Left lobe of liver (tissue), 2 donors: ENCODE results near the gene C19orf73. TPM values are rescaled to one million over a fixed set of nuclear protein-coding genes. Genes with fewer than 3 reads are reported as not detected.
"Not testable (repeated sequence)": the region's sequence is repeated elsewhere in the genome, so short reads cannot be mapped to it uniquely, and the experiment has no call there.

Experiments used
- ATAC-seq: fragments of 200-7000 bp; cut with Tn5 transposase; one replicate; pipeline ENCODE4 v1.9.1; 2020; ENCODE audit warnings: mild to moderate bottlenecking, moderate library complexity
- DNase-seq: peaks from one replicate; pipeline ENCODE4 v3.0.0-alpha.2; 2020; ENCODE audit warnings: low spot score
- total RNA-seq: library from RNA; stranded (reverse); gene quantifications from one replicate; pipeline ENCODE4 v1.2.1, GENCODE V29; 2021
- donor health status: DM: no; HTN: no; CAD: no; lungs with moderate emphysema.
- donor health status: DM: no; HTN: yes; CAD: no.

Gene C19orf73
- total RNA-seq, 1 donor from 2014 or later = 2.2 TPM

DNA sequence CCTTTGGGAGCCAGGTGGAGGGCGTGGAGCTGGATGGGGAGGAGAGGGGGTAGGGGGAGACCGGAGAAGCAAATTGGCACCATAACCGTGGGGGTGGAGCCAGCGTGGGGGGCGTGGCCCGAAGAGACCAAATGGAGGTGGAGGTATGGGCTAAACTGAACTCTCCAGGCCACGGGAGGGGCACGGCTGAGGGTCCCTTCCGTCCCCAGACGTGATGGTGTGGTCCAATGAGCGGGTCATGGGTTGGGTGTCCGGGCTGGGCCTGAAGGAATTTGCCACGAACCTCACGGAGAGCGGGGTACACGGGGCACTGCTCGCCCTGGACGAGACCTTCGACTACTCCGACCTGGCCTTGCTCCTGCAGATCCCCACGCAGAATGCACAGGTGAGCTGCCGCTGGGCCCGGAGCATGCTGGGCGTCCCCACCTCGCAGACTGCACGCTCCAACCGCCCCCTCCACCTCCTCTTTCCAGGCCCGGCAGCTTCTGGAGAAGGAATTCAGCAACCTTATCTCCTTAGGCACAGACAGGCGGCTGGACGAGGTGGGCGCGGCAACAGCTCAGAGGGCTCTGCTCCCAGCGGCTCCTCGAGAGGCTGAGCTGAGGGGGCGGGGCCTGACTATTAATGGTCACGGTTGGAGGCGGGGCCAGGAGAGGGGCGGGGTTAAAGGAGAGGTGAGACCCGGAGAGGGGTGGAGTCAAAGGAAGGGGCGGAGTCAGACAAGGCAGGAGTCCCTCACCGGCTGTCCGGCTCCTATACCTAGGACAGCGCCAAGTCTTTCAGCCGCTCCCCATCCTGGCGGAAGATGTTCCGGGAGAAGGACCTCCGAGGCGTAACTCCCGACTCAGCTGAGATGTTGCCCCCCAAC lies 30.1 kb upstream of the C19orf73 start:
- DNase-seq (peak; percentile 97), ATAC-seq (peak; percentile 79)

DNA sequence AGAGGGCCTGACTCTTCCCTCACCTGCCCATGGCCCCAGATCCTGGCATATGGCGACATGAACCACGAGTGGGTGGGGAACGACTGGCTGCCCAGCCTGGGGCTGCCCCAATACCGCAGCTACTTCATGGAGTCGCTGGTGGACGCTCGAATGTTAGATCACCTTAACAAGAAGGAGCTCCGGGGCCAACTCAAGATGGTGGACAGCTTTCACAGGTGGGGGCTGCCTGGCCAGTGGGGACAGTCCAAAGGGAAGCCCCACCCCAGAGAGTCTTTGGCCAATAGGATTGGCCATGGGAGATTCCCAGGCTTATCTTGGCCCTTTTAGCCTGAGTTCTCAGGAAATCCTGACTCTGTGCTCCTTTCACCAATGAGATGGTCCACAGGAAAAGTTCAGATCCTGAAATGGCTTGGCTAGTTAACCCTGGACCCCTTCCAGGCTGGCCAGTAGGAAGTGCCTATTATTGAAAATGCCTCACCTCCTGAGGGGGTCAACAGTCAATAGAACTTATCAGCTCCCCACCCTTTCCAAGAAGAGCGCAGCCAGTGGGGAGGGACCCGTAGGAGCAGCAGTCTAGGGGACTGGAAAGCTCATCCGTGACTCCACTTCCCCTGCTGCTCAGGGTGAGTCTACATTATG lies 29.2 kb upstream of the C19orf73 start:
- ATAC-seq = no peak

DNA sequence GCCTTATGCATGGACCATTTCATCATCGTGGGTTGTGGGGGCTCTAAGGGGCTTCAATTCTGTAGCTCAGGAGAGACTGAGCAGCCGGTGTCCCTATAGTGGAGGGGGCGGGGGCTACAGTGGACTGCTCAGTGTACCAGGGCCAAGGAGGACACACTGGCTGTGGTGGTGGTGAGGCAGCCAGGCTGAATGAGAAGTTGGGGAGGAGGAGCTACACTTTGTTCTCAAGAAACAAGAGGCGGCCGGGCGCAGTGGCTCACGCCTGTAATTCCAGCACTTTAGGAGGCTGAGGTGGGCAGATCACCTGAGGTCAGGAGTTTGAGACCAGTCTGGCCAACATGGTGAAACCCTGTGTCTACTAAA lies 27.4 kb upstream of the C19orf73 start:
- ATAC-seq, DNase-seq: not testable (repeated sequence)

More for the DNA sequence above, 29.2 kb upstream of the C19orf73 start:
- no peak for DNase-seq

DNA sequence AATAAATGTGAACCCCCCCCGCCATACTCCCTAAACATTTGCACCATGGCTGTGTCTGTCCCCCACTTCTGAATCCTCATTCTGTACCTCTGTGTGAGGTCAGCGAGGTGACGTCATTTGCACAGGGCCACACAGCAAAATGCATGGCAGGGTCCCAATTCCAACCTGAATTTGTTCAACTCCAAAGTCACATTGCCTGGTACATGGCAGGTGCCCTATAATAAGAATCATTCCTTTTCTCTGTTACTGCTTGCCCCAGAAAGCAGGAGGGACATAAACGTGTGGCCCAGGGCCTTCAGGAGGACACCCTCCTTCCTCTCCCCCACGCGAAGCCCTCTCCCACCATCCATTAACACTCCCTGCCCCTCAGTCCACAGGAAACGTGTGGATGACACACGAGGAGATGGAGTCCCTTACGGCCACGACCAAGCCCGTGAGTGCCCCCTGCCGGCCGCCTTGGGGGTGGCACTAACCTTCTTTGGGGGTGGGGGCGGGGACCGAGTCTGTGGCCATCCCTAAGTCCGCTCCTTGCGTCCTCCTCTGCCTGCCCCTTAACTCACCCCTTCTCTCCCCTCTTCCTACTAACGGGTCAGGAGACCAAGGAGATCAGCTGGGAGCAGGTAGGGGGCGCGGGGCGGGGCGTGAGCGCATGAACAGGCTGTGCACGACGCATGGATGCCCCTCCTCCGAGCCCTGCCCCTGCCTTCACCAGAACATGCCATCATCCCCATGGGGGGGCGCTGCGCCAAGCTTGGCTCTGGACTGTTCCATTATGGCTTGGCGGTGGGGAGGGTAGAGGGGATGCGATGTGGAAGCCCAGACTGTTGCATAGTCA lies 26.8 kb upstream of the C19orf73 start:
- DNase-seq = peak; percentile 77
- ATAC-seq = peak; percentile 37

DNA sequence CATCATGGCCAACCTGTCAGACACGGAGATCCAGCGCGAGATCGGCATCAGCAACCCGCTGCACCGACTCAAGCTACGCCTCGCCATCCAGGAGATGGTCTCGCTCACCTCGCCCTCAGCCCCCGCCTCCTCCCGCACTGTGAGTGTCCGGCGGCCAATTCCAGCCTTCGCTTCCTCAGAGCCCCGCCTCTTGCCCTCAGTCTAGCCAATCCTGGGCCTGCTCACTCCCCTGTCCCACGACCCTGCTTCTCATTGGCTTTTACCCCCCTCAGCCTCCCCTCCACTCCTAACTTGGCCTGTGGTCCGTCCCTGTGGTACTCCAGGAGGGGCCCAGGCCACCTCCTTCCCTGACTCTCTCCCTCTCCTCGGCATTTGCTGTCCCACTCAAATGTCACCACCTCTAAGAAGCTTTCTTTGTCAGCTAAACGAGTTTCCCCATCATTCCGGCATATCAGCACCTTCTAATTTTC lies 24.0 kb upstream of the C19orf73 start:
- ATAC-seq (peak; percentile 83), DNase-seq (no peak)

DNA sequence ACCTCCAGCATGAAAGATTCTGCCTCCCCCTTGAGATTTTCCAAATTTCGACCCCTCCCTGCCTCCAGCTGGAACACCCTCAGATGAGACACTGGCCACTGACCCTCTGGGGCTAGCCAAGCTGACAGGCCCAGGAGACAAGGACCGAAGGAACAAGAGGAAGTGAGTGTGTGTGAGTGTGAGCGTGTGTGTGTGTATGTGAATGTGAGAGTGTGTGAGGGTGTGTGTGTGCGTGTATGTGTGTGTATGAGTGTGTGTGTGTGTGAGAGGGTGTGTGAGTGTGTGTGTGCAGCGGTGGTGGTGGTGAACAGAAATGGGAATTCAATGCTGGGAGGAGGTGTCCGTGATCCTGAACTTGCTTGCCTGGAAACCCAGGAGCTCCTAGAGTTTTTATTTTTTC lies 22.4 kb upstream of the C19orf73 start:
- ATAC-seq = no peak

DNA sequence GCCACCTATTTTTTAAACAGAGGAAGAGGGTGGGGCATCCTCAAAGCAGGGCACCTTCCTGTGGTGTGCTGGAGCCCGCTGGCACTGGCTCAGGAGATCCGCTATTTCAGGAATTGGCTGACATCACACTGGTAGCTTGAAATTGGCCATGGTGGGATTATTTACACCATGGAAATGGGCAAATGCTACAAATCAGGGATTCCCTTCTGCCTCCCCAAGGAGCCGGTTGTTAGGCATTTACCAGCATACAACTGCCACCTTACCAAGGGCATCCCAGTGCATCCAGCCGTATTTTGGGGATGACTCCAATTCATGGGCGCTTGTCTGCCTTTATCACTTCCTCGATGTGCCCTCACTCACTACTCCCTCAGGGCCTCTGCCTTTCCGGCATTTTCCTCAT lies 22.0 kb upstream of the C19orf73 start:
- ATAC-seq (no peak), DNase-seq (no peak)

More for the DNA sequence above, 22.4 kb upstream of the C19orf73 start:
- no peak for DNase-seq

DNA sequence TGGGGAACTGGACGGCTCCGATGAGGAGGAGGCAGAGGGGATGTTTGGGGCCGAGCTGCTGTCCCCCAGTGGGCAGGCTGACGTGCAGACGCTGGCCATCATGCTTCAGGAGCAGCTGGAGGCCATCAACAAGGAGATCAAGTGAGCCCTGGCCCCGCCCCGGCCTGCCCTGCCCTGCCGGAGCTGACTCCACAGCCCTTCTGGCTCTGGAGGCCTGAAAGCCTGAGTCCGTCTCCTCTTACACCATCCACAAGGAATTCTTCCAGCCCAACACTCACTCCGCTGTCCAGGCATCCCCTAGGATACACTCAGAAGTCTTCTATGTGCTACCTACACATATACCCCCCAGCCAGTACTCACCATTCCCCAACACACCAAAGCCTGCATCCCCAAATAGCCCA lies 17.8 kb upstream of the C19orf73 start:
- DNase-seq = no peak
- ATAC-seq = no peak

DNA sequence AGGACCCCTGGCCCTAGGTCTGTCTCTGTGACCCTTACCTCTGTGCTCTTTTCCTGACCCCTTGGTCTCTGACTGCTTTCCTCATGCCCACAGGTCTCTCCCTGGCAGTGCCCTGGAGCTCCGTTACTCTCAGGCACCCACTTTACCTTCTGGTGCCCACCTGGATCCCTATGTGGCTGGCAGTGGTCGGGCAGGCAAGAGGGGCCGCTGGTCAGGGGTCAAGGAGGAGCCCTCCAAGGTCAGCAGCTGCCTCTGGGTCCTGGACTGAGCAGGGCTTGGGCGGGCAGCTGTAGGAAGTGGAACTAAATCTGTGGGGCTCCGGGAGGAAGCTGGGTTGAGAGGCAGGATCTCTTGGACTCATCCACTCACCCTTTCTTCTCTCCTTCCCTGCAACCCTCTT lies 16.7 kb upstream of the C19orf73 start:
- ATAC-seq (no peak), DNase-seq (no peak)

DNA sequence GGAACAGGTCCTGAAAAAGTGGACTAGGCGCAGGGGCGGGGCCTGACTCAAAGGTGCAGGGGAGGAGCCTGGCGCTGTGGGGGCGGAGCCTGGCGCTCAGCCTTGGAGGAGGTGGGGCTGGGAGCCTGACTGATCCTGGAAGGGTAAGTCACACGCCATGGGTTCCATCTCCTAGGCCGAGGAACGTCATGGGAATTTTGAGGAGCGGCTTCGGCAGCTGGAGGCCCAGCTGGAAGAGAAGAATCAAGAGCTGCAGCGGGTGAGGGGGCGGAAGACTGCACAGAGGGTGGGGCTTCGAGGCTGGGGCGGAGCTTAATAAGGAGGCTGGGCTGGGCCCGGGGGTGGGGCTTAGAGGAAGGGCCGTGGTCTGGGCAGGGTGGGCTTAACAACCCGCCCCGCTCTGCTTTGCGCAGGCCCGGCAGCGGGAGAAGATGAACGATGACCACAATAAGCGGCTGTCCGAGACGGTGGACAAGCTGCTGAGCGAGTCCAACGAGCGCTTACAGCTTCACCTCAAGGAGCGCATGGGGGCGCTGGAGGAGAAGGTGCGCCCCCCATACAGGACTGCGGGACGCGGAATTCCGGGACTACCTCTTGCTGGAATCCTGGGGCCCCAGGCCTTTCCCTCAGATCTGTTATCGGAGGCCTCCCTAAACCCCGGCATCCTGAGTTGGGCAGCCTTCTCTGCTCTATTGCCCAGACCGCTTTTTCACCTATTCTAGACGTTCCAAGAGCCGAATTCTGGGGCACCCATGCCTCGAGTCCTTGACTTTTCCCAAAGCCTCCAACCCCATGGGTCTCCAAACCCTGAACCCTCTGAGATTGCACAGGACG lies 14.9 kb upstream of the C19orf73 start:
- DNase-seq (no peak), ATAC-seq (peak; percentile 79)

DNA sequence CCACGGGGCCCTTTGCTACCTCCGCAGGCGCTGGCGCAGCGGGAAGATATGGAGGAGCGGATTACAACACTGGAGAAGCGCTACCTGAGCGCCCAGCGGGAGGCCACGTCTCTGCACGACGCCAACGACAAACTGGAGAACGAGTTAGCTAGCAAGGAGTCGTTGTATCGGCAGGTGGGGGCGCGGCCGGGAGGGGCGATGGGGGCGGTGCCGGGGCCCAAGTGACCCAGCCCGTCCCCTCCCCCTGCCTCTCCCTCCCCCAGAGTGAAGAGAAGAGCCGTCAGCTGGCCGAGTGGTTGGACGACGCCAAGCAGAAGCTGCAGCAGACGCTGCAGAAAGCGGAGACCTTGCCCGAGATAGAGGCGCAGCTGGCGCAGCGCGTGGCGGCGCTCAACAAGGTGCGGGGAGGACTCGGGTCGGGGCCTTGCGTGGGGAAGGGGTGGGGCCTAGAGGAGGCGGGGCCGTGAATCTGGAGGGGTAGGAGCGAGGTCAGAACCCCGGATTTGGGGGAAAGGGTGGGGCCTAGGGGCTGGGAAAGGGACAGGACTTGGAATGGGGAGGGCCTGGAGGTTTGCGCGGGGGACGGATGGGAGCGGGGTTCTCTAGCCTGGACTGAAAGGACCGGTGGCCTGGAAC lies 14.1 kb upstream of the C19orf73 start:
- ATAC-seq (peak; percentile 26), DNase-seq (no peak)

DNA sequence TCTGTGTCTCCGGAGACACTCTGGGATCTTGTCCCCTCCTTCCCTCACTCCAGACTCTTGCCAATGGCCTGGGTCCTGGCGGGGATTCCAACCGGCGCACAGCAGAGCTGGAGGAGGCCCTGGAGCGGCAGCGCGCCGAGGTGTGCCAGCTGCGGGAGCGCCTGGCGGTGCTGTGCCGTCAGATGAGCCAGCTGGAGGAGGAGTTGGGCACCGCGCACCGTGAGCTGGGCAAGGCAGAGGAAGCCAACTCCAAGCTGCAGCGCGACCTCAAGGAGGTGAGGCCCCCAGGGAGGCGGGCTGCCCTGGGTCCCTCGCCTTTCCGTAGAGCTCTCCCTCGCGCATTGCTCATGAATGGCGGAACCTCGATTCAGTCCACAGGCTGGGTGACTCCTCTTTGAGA lies 11.4 kb upstream of the C19orf73 start:
- ATAC-seq = no peak
- no peak for DNase-seq

DNA sequence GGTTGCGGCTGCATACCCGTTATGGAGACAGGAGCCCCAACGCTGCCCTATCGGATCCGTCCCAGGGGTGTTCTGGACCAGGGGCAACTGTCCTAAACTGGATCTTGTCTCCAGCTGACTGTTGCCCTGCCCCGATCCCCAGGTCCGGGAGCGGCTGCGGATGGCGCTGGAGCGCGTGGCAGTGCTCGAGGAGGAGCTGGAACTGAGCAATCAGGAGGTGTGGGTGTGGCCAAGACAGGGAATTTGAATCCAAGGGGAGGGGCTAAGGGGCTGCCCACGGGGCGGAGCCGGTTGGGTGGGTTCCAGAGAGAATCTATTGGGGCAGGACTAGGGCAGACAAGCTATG lies 10.3 kb upstream of the C19orf73 start:
- ATAC-seq (no peak), DNase-seq (no peak)

DNA sequence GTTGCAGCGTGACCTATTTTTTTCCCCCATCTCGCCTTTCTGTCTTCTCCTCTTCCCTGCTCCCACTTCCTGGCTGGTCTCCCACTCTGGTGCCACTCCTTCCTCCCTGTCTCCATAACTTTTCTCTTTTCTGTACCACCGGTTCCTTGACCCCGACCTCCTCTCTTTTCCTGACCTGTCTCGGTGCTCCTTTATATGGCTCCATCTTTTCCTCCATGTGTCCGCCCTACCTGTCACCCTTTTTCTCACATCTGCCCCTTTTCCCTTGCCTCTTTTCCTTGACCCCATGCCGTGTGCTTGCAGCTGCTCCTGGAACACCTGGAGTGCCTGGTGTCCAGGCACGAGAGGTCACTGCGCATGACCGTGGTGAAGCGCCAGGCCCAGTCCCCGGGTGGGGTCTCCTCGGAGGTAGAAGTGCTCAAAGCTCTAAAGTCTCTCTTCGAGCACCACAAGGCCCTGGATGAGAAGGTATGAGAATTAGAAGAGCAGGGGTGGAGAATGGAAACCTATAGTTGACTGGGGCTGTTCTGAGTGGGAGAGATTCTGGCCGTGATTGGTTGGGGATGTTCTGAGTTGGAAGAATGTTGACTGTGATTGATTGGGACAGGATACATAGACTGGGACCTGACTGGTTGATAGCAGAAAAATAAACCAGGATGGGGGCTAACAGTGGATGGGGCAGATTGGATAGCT lies 9.7 kb upstream of the C19orf73 start:
- DNase-seq (no peak), ATAC-seq (no peak)

DNA sequence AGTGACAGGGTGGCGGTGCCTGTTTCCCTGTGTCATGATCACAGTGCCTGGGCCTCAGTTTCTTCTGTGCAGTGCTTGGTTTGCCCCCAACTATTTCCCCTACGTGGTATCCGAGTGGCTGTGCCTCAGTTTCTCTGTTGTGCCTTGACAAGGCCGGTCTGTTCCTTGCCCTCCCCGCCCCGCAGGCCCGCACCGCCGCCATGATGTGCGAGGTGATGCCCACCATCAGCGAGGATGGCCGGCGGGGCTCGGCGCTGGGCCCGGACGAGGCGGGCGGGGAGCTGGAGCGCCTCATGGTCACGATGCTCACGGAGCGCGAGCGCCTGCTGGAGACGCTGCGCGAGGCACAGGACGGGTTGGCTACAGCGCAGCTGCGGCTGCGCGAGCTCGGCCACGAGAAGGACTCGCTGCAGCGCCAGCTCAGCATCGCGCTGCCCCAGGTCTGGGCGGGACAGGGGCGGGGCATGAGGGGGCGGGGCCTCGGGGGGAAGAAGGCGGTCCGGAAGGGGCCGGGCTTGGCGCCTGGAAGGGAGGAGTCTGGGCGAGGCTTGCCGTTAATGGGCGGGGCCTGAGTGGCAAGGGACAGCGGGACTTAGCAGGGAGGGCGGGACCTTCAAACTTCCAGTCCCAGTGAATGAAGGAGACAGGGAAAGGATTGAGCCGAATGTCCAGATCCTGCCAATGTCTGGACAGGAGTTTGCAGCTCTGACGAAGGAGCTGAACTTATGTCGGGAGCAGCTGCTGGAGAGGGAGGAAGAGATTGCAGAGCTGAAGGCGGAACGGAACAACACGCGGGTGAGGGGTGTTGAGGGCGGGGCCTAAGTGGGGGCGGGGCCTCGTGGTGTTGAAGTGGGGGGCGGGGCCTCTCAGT lies 9.0 kb upstream of the C19orf73 start:
- peak; percentile 96 for DNase-seq
- peak; percentile 99 for ATAC-seq

DNA sequence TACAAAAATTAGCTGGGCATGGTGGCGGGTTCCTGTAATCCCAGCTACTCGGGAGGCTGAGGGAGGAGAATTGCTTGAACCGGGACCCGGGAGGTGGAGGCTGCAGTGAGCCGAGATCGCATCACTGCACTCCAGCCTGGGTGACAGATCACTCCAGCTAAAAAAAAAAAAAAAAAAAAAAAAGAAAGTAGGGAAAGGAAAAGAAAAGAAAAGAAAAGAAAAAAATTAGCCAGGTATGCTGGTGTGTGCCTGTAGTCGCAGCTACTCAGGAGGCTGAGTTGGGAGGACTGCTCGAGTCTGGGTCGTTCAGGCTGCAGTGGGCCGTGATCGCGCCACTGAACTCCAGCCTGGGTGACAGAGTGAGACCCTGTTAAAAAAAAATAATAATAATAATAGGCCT lies 8.3 kb upstream of the C19orf73 start:
- not testable (repeated sequence) for DNase-seq, ATAC-seq

DNA sequence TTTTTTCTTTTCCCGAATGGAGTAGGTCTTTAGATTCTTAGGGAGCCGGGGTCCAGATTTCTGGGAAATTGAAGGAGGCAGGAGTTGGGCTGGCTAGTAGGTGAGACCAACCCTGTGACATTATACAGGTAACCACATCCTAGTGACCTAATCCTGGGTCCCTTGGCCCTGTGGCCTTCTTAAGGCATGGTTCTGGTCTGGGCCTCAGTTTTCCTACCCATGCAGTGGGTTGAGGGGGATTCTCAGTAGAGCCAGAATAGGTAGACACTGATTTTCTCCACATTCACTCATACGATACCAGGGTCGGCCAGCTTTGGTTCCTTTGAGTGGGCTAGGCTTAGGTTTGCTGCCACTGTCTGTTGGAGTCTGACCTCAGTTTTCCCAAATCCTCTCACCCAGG lies 7.6 kb upstream of the C19orf73 start:
- DNase-seq = no peak
- no peak for ATAC-seq

DNA sequence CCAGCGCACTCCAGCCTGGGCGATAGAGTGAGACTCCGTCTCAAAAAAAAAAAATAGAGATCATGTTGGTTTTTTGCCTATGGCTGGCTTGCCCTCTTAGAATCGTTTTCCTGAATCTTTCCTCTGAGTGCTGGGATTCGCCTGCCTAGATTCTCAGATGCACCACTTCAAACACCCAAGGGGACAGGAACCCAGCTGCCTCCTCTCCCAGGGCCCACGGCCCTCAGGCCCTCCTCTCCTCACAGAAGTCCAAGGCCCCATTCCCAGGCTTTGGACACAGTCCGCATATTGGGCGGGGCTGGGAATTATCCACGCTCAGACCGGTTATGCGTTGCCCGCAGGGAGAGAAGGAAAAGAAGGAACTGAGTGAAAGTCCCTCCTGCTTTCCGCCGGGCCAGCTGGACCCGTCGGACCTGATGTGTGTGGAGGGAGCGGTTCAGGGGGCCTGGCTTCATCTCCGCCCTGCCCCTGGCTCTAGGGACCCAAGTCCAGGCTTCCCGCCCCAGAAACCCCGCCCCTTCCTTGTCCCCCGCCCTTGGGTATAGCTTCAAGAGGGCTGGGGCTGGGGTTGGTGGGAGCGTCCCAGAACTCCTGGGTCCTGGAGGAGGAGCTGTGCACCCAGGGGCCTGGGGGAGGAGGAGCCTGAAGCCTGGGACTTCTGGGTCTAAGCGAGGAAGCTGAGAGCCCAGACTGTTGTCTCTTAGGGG lies 6.2 kb upstream of the C19orf73 start:
- ATAC-seq = no peak
- DNase-seq = no peak
